WTC11 (cell line): ENCODE measurements around the gene USP13. TPM values are rescaled to one million over a fixed set of nuclear protein-coding genes. Genes with fewer than 3 reads are reported as not detected.

Source experiments
- ATAC-seq: fragments of 200-7000 bp; cut with Tn5 transposase; 2 replicates; pipeline ENCODE4 v1.10.0; 2021; ENCODE audit warnings: mild to moderate bottlenecking, moderate library complexity
- CTCF ChIA-PET: fragments of 300-600 bp; sonication (Branson Sonifier 250); formaldehyde crosslinking; loops from one replicate; lab custom pipeline; 2021; ENCODE audit warnings: antibody characterized with exemption; lab: Charles Lee
- POLR2A ChIA-PET: fragments of 350-600 bp; sonication (Branson Sonifier 250); formaldehyde crosslinking; loops from one replicate; lab custom pipeline; 2021; ENCODE audit warnings: antibody characterized with exemption; lab: Charles Lee
- DNase-seq: peaks from one replicate; pipeline ENCODE4 v3.0.0; 2021; ENCODE audit warnings: low spot score
- H3K27ac Mint-ChIP-seq: 2 replicates; pipeline ENCODE4 v1.8.0; 2021; ENCODE audit warnings: mixed read lengths
- H3K27me3 Mint-ChIP-seq: 2 replicates; pipeline ENCODE4 v1.8.0; 2021; ENCODE audit warnings: low read depth, mild to moderate bottlenecking, moderate library complexity, mixed read lengths
- H3K36me3 Mint-ChIP-seq: 2 replicates; pipeline ENCODE4 v1.8.0; 2021; ENCODE audit warnings: mixed read lengths
- H3K4me1 Mint-ChIP-seq: 2 replicates; pipeline ENCODE4 v1.8.0; 2022; ENCODE audit warnings: mixed read lengths
- H3K4me3 Mint-ChIP-seq: 2 replicates; pipeline ENCODE4 v1.8.0; 2021; ENCODE audit warnings: mild to moderate bottlenecking, moderate library complexity, mixed read lengths
- H3K9me3 Mint-ChIP-seq: 2 replicates; pipeline ENCODE4 v1.8.0; 2021; ENCODE audit warnings: mixed read lengths
- ATF1 ChIP-seq: sonication (generic); formaldehyde crosslinking; IDR thresholded peaks from 2 replicates; pipeline ENCODE4 v1.8.1; 2023; ENCODE audit warnings: mild to moderate bottlenecking, moderate library complexity, missing genetic modification reagents
- CBFB ChIP-seq: sonication (generic); formaldehyde crosslinking; IDR thresholded peaks from 2 replicates; pipeline ENCODE4 v1.8.1; 2022; ENCODE audit warnings: mild to moderate bottlenecking, low read depth, missing genetic modification reagents
- FOXJ3 ChIP-seq: sonication (generic); formaldehyde crosslinking; IDR thresholded peaks from 2 replicates; pipeline ENCODE4 v1.9.0; 2021; ENCODE audit warnings: missing genetic modification reagents, mild to moderate bottlenecking, borderline replicate concordance
- GABPB1 ChIP-seq: sonication (generic); formaldehyde crosslinking; IDR thresholded peaks from 2 replicates; pipeline ENCODE4 v1.8.1; 2023; ENCODE audit warnings: mild to moderate bottlenecking, missing genetic modification reagents
- IRF1 ChIP-seq: sonication (generic); formaldehyde crosslinking; IDR thresholded peaks from 2 replicates; pipeline ENCODE4 v1.8.0; 2023; ENCODE audit warnings: missing genetic modification reagents
- JUN ChIP-seq: sonication (generic); formaldehyde crosslinking; IDR thresholded peaks from 2 replicates; pipeline ENCODE4 v1.8.0; 2023; ENCODE audit warnings: mild to moderate bottlenecking, missing genetic modification reagents
- MYBL2 ChIP-seq: sonication (generic); formaldehyde crosslinking; IDR thresholded peaks from 2 replicates; pipeline ENCODE4 v1.8.1; 2023; ENCODE audit warnings: mild to moderate bottlenecking, moderate library complexity, missing genetic modification reagents
- NFATC4 ChIP-seq: fragments of 250-450 bp; sonication (Bioruptor Pico); IDR thresholded peaks from 2 replicates; pipeline ENCODE4 v1.9.0; 2021; ENCODE audit warnings: mild to moderate bottlenecking
- NFE2L1 ChIP-seq: sonication (generic); formaldehyde crosslinking; IDR thresholded peaks from 2 replicates; pipeline ENCODE4 v1.8.1; 2023; ENCODE audit warnings: missing genetic modification reagents
- NR3C1 ChIP-seq: sonication (generic); formaldehyde crosslinking; conservative IDR thresholded peaks from 2 replicates; pipeline ENCODE4 v1.8.1; 2023; ENCODE audit warnings: low read depth, mild to moderate bottlenecking, missing genetic modification reagents
- RORB ChIP-seq: fragments of 250-450 bp; sonication (Bioruptor Pico); IDR thresholded peaks from 2 replicates; pipeline ENCODE4 v1.9.0; 2021; ENCODE audit warnings: mild to moderate bottlenecking
- SMAD3 ChIP-seq: sonication (generic); formaldehyde crosslinking; IDR thresholded peaks from 2 replicates; pipeline ENCODE4 v1.8.0; 2022; ENCODE audit warnings: missing genetic modification reagents, mild to moderate bottlenecking, borderline replicate concordance
- TEAD4 ChIP-seq: sonication (generic); formaldehyde crosslinking; IDR thresholded peaks from 2 replicates; pipeline ENCODE4 v1.8.0; 2022; ENCODE audit warnings: mild to moderate bottlenecking, missing genetic modification reagents
- TP53 ChIP-seq: sonication (generic); formaldehyde crosslinking; IDR thresholded peaks from 2 replicates; pipeline ENCODE4 v1.8.1; 2023; ENCODE audit warnings: mild to moderate bottlenecking, missing genetic modification reagents
- ZNF219 ChIP-seq: sonication (generic); formaldehyde crosslinking; IDR thresholded peaks from 2 replicates; pipeline ENCODE4 v1.8.0; 2023; ENCODE audit warnings: missing genetic modification reagents, mild to moderate bottlenecking, borderline replicate concordance
- ZNF317 ChIP-seq: sonication (generic); formaldehyde crosslinking; IDR thresholded peaks from 2 replicates; pipeline ENCODE4 v1.8.1; 2023; ENCODE audit warnings: low read depth, mild to moderate bottlenecking, moderate library complexity, missing genetic modification reagents, borderline replicate concordance
- ZNF425 ChIP-seq: fragments of 250-450 bp; sonication (Bioruptor Pico); conservative IDR thresholded peaks from 2 replicates; pipeline ENCODE4 v1.9.0; 2021; ENCODE audit warnings: mild to moderate bottlenecking
- ZNF532 ChIP-seq: fragments of 250-450 bp; sonication (Bioruptor Pico); IDR thresholded peaks from 2 replicates; pipeline ENCODE4 v1.9.0; 2021; ENCODE audit warnings: mild to moderate bottlenecking, borderline replicate concordance
- total RNA-seq: library from RNA; stranded (reverse); gene quantifications from 3 replicates; pipeline ENCODE4 v1.2.3, GENCODE V29; 2021

USP13 gene
- total RNA-seq, 1 experiment from 2014 or later = 26.8 TPM

- Mint-ChIP-seq H3K27me3 (no peaks in the 10 kb centered on the region), H3K9me3 (no peaks in the 10 kb centered on the region), H3K27ac (no peak overlapping the region; the same call in 1 of the 2 replicates), H3K4me3 (no peak overlapping the region), H3K4me1 (peaks cover 48% of the 10 kb centered on the region), H3K36me3 (no peaks in the 10 kb centered on the region)
- POLR2A ChIA-PET = no interaction called here
- ATAC-seq (no peak), DNase-seq (no peak)
- TF ChIP-seq ZNF219 (CRISPR knock-in tag) (no peak), ZNF532 (CRISPR knock-in tag) (no peak), MYBL2 (CRISPR knock-in tag) (no peak), NFE2L1 (no peak), ZNF425 (no peak), IRF1 (CRISPR knock-in tag) (no peak), CBFB (CRISPR knock-in tag) (no peak), JUN (CRISPR knock-in tag) (no peak), GABPB1 (CRISPR knock-in tag) (no peak), ZNF317 (CRISPR knock-in tag) (no peak), FOXJ3 (no peak), SMAD3 (CRISPR knock-in tag) (no peak), NR3C1 (CRISPR knock-in tag) (no peak)
- CTCF ChIA-PET = no interaction called here
Measured at GRCh38 chr3:179663093-179663492, 10.3 kb downstream of the USP13 start.

GRCh38 chr3:179666030-179666429 lies 13.2 kb downstream of the USP13 start:
- Mint-ChIP-seq H3K4me3 (no peak overlapping the region), H3K9me3 (no peaks in the 10 kb centered on the region), H3K4me1 (peaks cover 27% of the 10 kb centered on the region), H3K27ac (peak overlapping the region; percentile 26), H3K27me3 (no peaks in the 10 kb centered on the region), H3K36me3 (no peaks in the 10 kb centered on the region)
- CTCF ChIA-PET = interaction anchor here (1.5 to 1.6 kb wide), 2 partner anchors 16 to 102 kb away, joined by 3 to 10 read pairs; no protein-coding TSS in a partner anchor
- POLR2A ChIA-PET = no interaction called here
- TF ChIP-seq TP53 (CRISPR knock-in tag) (no peak), ATF1 (CRISPR knock-in tag) (no peak), RORB (CRISPR knock-in tag) (no peak), TEAD4 (no peak), NFATC4 (no peak)
- ATAC-seq = no peak
- no peak for DNase-seq
